Stimulated activated CD8-positive, alpha-beta memory T cell treated with anti-CD3 and anti-CD28 coated beads, Interleukin-2, amount 100 ng/mL, for 1 hour (primary cell): Measurements from ENCODE around the gene PIP4K2A.

ENCODE experiments used
- DNase-seq, 2 donors: peaks; one replicate each; pipeline ENCODE4 v3.0.0-alpha.2; 2020; ENCODE audit warnings: low read depth in 2 of 2

PIP4K2A gene

DNA sequence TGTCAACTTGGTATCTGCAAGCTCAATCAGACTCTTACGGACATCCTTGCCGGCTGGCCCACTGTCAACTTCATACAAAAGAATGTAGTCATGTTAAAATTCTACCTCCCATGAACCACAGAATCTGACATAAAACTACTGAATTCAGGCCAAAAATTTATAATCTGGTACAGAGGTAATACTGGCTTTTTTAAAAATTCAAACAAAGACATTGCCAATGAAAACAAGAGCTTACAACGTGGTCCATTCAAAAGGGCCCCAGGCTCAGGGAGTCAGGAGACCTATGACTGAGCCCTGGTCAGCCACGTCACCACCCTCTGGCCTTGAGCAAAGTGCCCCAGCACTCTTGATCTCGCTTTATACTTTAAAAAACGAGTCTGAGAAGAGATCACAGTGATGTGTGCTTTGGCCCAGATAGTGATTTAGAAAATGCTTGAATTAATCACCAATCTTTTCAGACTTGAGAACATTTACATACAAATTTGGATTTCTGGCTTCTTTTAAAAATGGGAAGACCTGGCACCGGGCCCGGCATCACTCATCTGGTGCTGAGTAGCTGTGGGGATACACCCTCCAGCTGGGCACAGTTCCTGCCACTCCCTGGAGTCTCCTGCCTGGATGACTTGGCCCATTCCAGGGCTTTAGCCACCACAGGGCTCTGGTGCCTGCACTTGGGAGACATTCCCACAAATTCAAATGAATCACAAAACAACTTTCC lies 94.1 kb downstream of the PIP4K2A start:
- no peak for DNase-seq

DNA sequence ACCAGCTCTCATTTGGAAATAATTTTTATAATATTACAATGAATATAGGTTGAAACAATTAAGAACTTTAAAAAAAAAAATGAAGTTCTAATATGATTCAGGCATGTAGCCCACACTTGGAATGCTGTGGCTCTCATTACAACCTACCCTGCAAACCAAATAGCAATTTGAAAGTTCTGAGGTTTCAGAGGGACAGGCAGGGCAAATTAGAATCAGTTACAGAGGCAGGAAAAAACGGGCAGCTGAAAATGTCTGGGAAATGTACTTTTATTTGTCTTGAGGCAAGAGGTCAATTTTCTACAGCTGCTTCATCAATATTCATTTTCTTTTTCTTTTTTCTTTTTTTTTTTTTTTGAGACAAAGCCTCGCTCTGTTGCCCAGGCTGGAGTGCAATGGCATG lies 95.3 kb downstream of the PIP4K2A start:
- DNase-seq, result no peak

DNA sequence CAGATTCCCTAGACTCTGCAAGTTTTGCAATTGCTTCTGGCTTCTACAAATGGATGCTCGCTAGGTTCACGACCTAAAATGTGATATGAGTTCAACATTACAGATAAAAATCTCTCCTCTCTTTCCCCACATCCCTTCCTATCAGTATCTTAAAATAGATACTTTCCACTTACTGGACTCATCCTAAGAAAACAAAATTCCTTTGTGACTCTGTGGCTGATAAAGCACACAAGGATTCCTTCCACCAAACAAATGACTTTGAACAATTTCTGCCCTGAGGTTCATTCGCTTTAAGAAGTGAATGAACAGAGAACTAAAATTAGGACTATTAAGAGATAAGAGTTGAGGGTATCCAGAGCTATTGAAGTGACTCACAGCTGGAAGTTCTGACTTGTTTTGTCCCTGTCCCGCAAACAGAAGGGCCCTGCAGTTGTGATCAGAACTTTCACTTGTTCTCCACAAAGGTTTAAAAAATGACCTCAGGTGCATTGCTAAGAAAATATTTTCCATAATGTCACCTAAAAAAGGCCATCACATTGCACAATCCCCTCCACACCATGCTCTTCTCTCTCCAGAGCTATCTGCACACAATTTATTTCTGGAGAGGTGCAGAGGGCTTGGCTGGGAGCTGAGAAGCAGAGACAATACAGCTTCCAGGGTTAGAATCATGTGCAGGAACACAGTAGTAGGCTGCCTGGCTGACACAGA lies 96.1 kb downstream of the PIP4K2A start:
- DNase-seq, result no peak

DNA sequence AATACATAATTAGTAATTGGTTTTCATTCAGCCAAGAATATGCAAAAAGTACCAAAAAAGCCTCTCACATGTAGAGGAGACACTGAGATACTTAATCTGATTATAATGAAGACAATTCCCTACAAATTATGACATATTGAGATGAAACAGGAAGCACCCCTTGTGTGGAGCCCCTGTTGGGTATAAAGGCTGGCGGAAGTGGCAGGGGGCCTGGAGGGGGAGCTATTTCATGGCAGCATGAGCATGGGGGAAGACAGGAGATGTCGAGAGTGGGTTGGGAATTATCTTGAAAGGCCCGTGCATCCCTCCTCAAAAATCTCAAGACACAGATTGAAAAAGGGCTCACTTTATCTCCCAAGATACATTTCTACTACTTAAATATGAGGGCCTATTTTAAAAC lies 96.9 kb downstream of the PIP4K2A start:
- no peak for DNase-seq

DNA sequence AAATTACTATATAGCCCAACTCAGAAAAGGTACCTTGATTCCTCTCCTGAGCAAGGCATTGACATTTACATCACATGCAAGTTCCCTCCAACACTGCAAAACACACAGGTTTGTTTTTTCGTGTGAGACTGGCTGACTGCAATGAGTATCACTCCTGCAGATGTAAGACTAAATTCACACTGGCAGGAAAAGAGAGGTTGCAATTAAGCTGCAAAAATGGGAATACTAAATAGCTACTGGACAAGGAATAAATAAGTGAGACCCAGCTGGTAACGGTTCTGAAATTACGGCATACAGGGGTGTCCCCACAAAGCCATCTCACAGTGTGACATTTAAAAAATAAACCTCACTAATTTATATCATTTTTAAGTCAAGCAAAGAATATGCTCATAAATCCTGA lies 97.3 kb downstream of the PIP4K2A start:
- no peak for DNase-seq

DNA sequence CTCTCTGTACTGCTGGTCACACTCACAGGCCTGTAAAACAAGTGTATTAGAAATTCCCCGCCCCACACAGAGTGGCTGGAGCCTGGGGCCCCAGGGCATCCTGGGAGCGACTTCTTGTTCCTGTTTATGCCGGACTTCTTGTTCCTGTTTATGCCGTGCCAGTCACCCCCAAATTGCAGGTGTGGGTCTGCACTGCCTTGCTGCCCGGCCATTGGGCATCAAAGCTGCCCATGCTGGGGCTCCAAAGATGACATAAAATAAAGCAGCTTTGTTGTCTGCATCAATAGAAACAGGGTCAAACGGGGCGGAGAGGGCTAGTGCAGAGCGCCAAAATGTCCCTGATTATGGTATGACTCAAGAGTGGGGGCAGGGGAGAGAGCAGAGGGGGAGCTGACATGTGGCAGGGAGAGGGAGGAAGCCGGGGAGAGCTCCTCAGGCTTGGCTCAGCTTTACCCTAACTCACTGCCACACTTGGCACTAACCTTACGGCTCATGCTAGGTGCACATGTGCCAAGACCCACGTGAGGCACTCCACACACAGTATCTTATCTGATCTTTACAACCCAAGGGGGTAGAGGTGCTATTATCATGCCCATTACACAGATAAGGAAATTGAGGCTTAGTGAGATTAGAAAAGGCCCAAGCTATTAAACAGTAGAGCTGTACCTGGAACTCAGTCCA lies 98.4 kb downstream of the PIP4K2A start:
- no peak for DNase-seq

DNA sequence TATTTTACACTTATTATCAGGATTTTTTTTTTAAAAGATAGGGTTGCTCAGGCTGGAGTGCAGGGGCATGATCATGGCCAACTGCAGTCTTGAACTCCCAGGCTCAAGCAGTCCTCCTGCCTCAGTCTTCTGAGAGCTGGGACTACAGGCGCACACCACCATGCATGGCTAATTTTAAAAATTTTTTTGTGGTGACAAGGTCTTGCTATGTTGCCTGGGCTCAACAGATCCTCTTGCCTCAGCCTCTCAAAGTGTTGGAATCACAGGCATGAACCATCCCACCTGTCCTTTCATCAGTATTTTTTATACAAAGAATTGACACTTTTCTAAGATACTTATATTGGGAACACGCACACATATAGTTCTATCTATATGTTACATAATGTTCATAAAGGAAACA lies 99.3 kb downstream of the PIP4K2A start:
- no peak for DNase-seq

DNA sequence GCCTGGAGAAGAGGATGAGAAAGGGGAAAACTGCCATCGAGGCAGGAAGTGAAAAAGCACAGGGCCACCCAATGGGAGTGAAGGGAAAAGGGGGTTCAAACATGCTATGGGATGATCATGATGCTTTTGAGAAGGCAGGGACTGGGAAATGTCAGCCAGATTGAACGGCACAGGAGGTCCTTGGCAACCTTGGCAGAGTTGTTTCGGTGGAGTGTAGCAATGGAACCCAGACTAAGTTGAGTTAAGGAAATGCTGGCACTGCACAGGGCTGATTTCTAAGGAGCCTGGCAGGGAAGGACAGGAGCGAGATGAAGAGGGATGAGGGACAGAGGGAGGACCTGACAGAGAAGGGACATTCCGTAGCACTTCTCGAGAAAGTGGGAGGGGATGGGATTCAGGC lies 101.4 kb downstream of the PIP4K2A start:
- DNase-seq, result no peak

DNA sequence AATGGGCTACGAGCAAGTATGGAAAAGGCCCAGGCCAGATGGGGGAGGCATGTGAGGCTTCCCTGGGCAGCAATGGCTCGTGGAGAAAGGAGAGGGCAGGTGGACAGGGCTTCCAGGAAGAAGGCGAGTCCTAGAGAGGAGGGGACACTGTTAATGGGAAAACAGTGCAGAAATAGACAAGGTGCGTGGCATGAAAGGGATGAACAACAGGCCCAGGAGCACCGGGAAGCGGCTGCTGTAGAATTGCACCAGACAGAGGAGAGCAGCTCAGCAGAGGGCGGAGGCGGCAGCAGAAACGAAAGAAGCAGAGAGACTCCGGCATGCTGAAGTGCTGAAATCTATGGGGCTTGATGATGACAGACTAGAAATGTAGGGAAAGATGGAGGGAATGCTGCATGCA lies 102.1 kb downstream of the PIP4K2A start:
- DNase-seq, result no peak

DNA sequence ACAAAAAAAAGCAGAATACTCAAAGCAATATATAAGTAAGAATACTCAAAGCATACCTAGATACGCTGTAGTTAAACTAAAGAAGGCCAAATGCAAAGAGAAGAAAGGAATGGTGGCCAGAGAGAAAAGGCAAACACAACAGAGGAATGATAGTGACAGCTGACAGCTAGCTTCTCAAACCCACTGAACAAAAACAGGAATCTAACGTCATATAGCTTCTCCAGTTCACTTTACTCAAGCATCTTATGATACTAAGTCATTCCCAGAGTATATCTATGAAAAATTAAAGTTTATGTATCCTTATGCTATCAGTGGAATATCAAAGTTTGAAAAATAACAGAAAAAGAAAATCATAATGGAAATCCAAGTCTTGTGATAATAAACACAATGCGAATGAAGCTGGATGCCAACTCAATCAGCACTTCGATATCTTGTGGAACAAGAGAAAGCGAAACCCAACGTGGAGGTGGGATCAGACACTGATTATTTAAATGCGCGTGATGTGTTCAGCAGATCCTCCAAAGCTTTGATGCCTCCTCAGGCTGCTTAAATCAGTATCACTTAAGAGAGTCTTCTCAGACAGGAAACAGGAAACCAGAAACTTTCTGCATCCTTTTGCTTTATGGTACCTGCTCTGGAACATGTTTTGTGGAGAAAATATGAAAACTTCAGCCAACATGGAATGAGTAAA lies 102.8 kb downstream of the PIP4K2A start:
- peak in 1 of 2 donors; percentile 37 for DNase-seq

DNA sequence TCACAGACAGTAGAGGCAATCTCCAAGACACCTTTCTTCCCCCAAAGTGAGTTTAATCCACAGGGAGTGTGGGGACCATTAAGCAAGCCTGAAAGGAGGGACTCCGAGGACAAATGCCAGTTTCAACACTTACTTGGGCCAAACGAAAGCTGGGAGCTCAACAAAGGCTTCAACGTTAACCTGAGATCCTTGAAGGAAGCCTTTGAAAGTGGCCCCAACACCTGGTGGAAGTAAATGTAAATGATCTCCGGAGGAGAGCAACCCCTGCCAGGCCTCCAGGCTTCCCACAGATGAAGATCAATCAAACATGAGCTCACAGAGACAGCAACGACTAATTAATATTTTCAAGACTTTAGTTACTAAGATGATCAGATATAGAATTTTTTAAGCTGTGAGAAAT lies 103.8 kb downstream of the PIP4K2A start:
- DNase-seq, result no peak

DNA sequence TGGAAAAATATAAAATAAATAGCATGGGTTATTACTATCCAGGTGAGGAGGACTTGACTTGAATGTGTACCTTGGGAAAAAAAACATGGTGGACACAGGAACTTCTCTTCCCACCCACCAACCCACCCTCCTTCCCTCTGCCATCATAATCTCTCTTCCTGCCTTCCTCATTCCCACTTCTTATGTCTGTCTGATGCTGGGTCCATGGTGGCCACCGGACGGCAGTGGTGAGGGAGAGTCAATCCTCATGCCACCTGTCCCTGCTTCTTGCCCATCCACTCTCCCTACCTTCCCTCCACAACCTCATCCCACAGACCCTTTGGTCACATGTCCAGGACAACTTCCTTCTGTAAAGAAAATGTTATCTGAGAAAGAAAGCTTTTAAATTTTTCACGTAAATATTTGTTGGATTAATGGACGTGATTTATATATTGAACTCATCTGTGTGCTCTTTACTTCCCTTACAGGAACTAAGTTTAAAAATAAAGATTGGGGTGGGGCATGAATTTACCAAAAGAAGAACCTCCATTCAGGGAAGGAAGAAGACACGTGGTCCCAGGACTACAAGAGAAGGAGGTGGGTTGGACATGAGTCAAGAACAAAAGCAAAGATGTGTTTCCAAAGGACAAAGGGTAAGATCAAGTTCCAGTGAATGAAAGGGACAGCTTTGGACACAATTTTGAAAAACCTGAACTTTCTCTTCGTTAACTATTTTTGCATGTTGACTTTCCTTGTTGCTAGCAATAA lies 104.5 kb downstream of the PIP4K2A start:
- DNase-seq, result no peak

DNA sequence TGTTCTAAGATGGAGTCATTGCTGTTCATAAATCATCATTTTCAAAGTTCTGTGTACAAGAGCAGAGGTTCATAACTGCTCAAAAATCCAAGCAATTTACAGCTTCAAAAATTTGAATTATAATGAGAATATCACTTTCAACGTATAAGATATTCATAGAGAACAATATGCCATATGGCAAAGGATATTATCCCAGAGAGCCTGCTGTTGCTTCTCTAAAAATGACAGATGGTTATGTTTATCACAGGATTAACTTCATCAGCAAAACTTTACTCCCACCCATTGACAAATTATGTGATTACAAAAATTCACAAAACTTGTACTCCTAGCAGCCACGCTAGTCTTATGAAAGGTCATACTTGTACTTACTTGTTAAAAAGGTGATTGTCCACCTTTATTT lies 105.1 kb downstream of the PIP4K2A start:
- no peak for DNase-seq

DNA sequence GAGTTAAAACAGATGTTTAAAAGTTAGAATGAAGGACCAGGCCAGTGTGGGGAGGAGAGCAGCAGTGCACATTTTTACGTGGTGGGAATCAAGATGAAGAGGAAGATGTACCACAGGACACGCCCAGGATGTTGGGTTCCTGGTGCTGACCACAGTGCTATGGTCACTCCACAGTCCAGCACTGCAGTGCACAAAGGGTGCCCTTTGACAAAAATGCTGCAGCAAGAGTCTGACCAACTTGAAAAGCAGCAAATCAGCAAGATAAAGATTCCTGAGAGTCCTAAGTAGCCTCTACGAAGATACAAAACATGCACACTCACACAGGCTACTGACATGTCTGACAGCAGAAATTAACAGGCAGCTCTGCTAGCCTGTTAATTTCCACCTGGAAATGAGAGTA lies 107.1 kb downstream of the PIP4K2A start:
- DNase-seq, result no peak

DNA sequence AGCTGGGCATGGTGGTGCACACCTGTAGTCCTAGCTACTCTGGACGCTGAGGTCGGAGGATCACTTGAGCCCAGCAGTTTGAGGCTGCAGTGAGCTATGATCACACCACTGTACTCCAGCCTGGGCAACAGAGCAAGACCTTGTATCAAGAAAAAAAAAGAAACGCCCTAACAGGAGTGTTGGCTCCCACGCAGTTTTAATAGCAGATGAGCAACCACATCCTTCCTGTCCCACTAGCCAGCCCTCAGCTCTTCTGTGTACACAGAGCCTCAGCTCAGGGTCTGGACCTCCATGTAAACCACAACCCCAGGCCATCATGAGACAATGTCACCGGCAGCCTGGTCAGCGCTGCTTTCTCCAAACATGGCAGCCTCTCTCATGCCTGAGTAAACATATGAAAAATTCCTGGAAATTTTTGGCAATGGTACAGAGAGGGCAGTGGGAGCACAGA lies 108.2 kb downstream of the PIP4K2A start:
- no peak for DNase-seq

DNA sequence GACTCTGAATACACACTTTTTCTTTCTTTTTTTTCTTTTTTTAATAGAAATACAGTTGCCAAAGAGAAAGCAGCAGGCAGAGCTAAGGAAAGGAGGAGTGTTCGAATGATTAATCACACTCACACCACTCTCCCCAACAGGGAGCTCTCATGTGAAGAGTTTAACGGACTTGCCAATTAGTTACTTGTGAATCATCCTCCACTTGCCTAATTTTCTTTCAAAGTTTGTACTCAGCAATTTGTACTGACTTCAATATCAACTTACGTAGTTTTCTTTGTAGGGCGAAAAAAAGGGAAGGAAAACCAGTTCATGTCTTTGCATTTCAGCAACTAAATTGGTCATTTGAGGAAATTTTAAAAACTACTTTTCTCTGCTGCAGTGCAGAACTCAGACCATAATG lies 109.2 kb downstream of the PIP4K2A start:
- DNase-seq, result no peak

DNA sequence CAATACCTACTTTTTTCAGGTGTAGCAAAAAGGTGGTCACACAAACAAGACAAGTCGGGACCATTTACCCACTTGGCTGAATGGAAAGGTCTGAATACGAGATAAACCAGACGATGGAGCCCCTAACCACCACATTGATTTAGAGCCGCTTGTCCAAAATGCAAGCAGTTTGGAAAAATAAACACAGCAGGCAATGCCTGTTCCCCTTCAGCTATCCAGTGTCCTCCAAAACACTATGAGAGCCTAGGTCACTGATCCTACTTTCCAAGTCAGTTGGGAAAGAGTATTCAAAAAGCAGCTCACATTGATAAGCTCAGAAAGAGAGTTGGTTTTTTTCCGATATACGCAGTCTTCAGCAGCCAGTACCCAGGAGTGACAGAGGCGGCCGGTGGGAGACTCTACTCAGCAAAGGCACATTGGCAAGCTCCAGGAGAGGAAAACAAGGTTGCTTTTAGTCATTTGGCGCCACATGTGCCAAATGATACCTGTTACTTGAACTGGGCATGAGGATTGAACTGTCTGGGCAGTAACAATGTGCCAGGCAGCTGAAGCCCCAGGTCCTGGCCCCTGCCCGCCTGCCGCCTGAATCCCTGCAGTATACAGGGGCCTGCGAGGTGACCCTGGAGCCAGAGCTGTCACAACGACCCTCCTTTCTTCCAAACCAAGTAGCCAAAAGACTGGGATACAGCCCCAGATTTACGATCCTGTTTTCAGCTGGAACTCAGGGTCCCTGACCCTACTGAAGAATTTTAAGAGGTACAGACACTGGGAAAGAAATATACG lies 109.8 kb downstream of the PIP4K2A start:
- DNase-seq, result no peak

DNA sequence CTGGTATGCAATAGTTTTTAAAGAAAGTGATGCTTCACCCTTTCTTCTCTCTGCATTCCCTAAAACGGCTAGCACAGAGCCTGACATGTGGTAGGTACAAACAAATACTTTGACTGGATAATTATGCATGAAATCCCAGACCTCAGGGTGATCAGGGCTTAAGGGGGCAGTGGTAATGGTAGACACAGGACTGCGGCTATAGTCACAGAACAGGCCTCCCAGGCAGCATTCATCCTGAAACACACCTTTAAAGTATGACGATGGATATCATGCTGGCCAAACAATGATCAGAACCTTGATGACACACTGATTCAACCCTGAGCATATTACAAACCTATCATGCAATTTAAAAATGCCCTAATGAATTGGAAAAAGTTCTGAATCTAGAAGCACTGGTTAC lies 110.8 kb downstream of the PIP4K2A start:
- DNase-seq, result no peak

DNA sequence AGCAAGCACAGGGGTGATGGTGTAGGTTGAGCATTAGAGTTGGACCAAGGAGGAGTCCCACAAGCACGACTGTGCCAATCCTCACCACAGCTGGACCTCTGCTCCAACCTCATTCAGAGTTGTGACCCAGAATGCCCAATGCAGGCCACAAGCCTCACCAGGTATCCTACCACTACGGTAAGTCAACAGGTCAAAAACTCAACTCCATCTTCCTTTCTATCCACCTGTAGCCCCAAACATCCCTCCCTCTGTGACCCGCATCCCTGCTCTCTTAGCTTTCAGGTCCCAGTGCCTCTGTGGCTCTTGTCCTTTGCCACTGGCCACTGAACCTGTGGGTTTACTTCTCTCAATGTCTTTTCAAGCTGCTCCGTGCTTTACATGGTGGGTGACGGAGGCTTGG lies 112.8 kb downstream of the PIP4K2A start:
- DNase-seq, result no peak

DNA sequence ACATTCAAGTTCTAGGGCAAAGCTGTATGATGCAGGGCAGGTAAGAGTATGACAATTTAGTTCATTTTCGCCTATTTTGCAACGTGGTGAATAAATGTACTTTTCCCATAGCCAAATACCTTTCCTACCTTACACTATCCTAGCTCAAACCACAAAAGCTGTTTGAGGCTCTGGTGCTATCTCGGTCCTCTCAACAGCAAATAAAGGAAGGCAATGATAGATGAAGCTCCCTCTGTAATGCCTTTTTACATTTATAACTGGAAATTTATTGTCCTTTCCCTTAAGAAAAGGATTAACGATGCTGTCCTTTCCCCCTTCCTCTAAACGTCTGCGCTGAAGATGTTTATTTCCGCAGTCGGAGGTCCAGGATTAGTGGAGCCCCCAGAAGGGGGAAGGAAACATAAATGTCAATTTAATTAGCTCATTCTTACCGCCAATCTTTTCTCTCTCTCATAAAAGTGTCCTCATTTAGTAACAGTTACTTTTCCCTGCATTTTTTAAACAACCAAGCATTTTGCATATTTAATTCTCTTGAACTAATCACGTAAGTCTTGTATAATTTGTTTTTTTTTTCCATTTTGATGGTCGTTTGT lies 114.6 kb downstream of the PIP4K2A start:
- no peak for DNase-seq
